ENCODE data around the gene TERT.

TERT gene

DNA sequence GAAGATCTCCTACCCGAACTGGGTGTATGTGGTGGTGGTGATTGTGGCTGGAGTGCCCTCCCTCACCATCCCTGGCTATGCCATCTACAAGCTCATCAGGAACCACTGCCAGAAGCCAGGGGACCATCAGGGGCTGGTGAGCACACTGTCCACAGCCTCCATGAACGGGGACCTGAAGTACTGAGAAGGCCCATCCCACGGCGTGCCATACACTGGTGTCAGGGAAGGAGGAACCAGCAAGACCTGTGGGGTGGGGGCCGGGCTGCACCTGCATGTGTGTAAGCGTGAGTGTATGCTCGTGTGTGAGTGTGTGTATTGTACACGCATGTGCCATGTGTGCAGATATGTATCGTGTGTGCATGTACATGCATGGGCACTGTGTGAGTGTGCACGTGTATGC, 73.1 kb downstream of the TERT start:
- H3K9ac ChIP-seq (ENCODE audit: low read length) = no peak overlapping the region
- no peaks in the 10 kb centered on the region for H3K79me2 ChIP-seq (ENCODE audit: low read length)
- H3K27me3 ChIP-seq (ENCODE audit: low read depth, low read length) = no peaks in the 10 kb centered on the region

GRCh38 chr5:1220831-1221230, 74.0 kb downstream of the TERT start:
- Histone ChIP-seq H3K4me1 (ENCODE audit: low read length) (no peaks in the 10 kb centered on the region), H4K20me1 (ENCODE audit: insufficient read depth, low read length) (no peaks in the 10 kb centered on the region), H3K9me3 (ENCODE audit: insufficient read depth, low read length) (no peaks in the 10 kb centered on the region), H2AFZ (ENCODE audit: low read depth, low read length) (no peak overlapping the region), H3K27me3 (ENCODE audit: low read depth, low read length) (no peaks in the 10 kb centered on the region), H3K79me2 (ENCODE audit: low read length) (no peaks in the 10 kb centered on the region), H3K4me2 (ENCODE audit: low read length) (no peak overlapping the region), H3K4me3 (ENCODE audit: low read length) (no peak overlapping the region), H3K9ac (ENCODE audit: low read length) (no peak overlapping the region), H3K27ac (ENCODE audit: low read length) (no peak overlapping the region), H3K36me3 (replicated peaks; ENCODE audit: low read depth, low read length) (no peaks in the 10 kb centered on the region)
- TF ChIP-seq, protein P1, sequence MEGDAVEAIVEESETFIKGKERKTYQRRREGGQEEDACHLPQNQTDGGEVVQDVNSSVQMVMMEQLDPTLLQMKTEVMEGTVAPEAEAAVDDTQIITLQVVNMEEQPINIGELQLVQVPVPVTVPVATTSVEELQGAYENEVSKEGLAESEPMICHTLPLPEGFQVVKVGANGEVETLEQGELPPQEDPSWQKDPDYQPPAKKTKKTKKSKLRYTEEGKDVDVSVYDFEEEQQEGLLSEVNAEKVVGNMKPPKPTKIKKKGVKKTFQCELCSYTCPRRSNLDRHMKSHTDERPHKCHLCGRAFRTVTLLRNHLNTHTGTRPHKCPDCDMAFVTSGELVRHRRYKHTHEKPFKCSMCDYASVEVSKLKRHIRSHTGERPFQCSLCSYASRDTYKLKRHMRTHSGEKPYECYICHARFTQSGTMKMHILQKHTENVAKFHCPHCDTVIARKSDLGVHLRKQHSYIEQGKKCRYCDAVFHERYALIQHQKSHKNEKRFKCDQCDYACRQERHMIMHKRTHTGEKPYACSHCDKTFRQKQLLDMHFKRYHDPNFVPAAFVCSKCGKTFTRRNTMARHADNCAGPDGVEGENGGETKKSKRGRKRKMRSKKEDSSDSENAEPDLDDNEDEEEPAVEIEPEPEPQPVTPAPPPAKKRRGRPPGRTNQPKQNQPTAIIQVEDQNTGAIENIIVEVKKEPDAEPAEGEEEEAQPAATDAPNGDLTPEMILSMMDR (IDR thresholded peaks at IDR 0.05; ENCODE audit: low read depth, low read length) = no peak
- TF ChIP-seq EZH2phosphoT487 (IDR thresholded peaks at IDR 0.05; ENCODE audit: low read depth) = no peak

More for the DNA sequence above, 73.1 kb downstream of the TERT start:
- Histone ChIP-seq H3K4me3 (ENCODE audit: low read length) (no peak overlapping the region), H3K4me1 (ENCODE audit: low read length) (no peaks in the 10 kb centered on the region), H3K27ac (ENCODE audit: low read length) (no peak overlapping the region), H3K36me3 (replicated peaks; ENCODE audit: low read depth, low read length) (no peaks in the 10 kb centered on the region), H4K20me1 (ENCODE audit: insufficient read depth, low read length) (no peaks in the 10 kb centered on the region), H3K4me2 (ENCODE audit: low read length) (no peak overlapping the region), H3K9me3 (ENCODE audit: insufficient read depth, low read length) (no peaks in the 10 kb centered on the region), H2AFZ (ENCODE audit: low read depth, low read length) (no peak overlapping the region)
- TF ChIP-seq, protein P1 (IDR thresholded peaks at IDR 0.05; ENCODE audit: low read depth, low read length) = no peak
- no peak for TF ChIP-seq EZH2phosphoT487 (IDR thresholded peaks at IDR 0.05; ENCODE audit: low read depth)

GRCh38 chr5:1220351-1220750, 74.5 kb downstream of the TERT start:
- Histone ChIP-seq H3K4me2 (ENCODE audit: low read length) (no peak overlapping the region), H3K4me3 (ENCODE audit: low read length) (no peak overlapping the region), H3K27ac (ENCODE audit: low read length) (no peak overlapping the region), H3K9me3 (ENCODE audit: insufficient read depth, low read length) (no peaks in the 10 kb centered on the region), H3K79me2 (ENCODE audit: low read length) (no peaks in the 10 kb centered on the region), H4K20me1 (ENCODE audit: insufficient read depth, low read length) (no peaks in the 10 kb centered on the region), H2AFZ (ENCODE audit: low read depth, low read length) (no peak overlapping the region), H3K36me3 (replicated peaks; ENCODE audit: low read depth, low read length) (no peaks in the 10 kb centered on the region), H3K4me1 (ENCODE audit: low read length) (no peaks in the 10 kb centered on the region), H3K27me3 (ENCODE audit: low read depth, low read length) (no peaks in the 10 kb centered on the region), H3K9ac (ENCODE audit: low read length) (no peak overlapping the region)
- TF ChIP-seq EZH2phosphoT487 (IDR thresholded peaks at IDR 0.05; ENCODE audit: low read depth) = no peak
- TF ChIP-seq, protein P1 (IDR thresholded peaks at IDR 0.05; ENCODE audit: low read depth, low read length) = no peak

GRCh38 chr5:1219768-1220100, 75.1 kb downstream of the TERT start:
- H3K27ac ChIP-seq (ENCODE audit: low read length) = no peak overlapping the region
- H3K36me3 ChIP-seq (replicated peaks; ENCODE audit: low read depth, low read length) = no peaks in the 10 kb centered on the region
- TF ChIP-seq EZH2phosphoT487 (IDR thresholded peaks at IDR 0.05; ENCODE audit: low read depth) = no peak
- TF ChIP-seq, protein P1 (IDR thresholded peaks at IDR 0.05; ENCODE audit: low read depth, low read length) = no peak
- H3K9me3 ChIP-seq (ENCODE audit: insufficient read depth, low read length) = no peaks in the 10 kb centered on the region
- no peaks in the 10 kb centered on the region for H3K79me2 ChIP-seq (ENCODE audit: low read length)
- H3K4me2 ChIP-seq (ENCODE audit: low read length) = no peak overlapping the region
- no peaks in the 10 kb centered on the region for H3K4me1 ChIP-seq (ENCODE audit: low read length)
- H2AFZ ChIP-seq (ENCODE audit: low read depth, low read length) = no peak overlapping the region
- H3K27me3 ChIP-seq (ENCODE audit: low read depth, low read length) = no peaks in the 10 kb centered on the region
- H3K4me3 ChIP-seq (ENCODE audit: low read length) = no peak overlapping the region
- H4K20me1 ChIP-seq (ENCODE audit: insufficient read depth, low read length) = no peaks in the 10 kb centered on the region
- no peak overlapping the region for H3K9ac ChIP-seq (ENCODE audit: low read length)
